Subcutaneous abdominal adipose tissue (tissue), 5 donors: ENCODE data around the gene KCNH8.
A peak's percentile ranks its signal among the peaks of the same experiment; 100 is the strongest.

Experiments used
- H3K27ac ChIP-seq: one replicate; pipeline ENCODE4 v1.7.0; 2013; ENCODE audit warnings: low read depth, mild to moderate bottlenecking, inconsistent platforms, low read length, moderate library complexity
- H3K27me3 ChIP-seq, 5 donors: one replicate each; pipeline ENCODE4 v1.7.0; 2013; ENCODE audit warnings: low read length in 5 of 5, inconsistent platforms in 1 of 5; ENCODE audit not compliant: control insufficient read depth in 5 of 5, insufficient read depth in 4 of 5
- H3K36me3 ChIP-seq, 5 donors: one replicate each; pipeline ENCODE4 v1.7.0; 2013; ENCODE audit warnings: low read length in 5 of 5; ENCODE audit not compliant: control insufficient read depth in 5 of 5, insufficient read depth in 5 of 5
- H3K4me1 ChIP-seq, 5 donors: one replicate each; pipeline ENCODE4 v1.7.0; 2013; ENCODE audit warnings: low read length in 5 of 5, mild to moderate bottlenecking in 3 of 5, moderate library complexity in 1 of 5; ENCODE audit not compliant: control insufficient read depth in 5 of 5, insufficient read depth in 5 of 5
- H3K4me3 ChIP-seq, 5 donors: one replicate each; pipeline ENCODE4 v1.7.0; 2013; ENCODE audit warnings: low read length in 5 of 5, low read depth in 1 of 5
- H3K9ac ChIP-seq, 5 donors: one replicate each; pipeline ENCODE4 v1.7.0; 2013; ENCODE audit warnings: low read length in 5 of 5, mild to moderate bottlenecking in 4 of 5, moderate library complexity in 3 of 5
- H3K9me3 ChIP-seq, 5 donors: one replicate each; pipeline ENCODE4 v1.7.0; 2013; ENCODE audit warnings: low read length in 5 of 5; ENCODE audit not compliant: control insufficient read depth in 5 of 5
- donor health status: healthy.
- donor health status: healthy.
- donor health status: healthy.
- donor health status: healthy.
- donor health status: healthy.

Gene KCNH8

DNA sequence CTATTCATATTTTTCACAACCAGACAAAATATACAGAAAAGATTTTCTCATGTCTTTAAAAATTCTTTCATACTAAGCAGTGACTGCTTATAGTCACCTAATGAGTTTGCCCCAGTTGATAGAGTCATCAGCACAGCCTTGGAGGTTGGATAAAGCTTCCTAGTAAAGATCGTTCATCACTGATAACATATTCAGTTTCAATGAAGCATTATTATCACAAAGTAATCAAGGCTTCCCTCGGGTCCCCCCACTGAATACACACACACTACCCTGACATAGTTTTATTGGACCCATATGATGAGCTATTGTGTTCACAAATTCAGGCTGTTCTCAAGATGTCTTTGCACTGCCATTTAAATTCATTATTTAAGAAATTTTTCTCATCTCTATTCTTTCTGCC is 297.8 kb downstream of the KCNH8 start:
- no peak overlapping the region for H3K9ac ChIP-seq

DNA sequence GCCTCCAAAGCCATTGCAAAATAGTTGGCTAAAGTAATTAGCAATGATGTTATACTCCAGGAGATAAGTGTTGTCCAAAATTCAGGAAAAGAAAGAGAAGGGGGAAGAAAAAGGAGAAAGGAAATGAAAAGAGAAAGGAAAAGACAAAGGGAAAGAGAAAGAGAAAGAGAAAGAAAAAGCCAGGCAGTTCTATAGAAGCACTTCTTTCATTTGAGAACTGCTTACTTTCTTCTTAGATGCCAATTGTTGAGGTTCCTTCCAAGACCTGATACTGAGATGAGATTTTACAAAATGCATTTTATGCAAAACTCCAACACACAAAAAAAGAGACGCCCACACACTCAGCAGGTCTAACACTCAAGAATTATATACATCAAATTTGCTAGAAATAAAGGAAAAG is 298.4 kb downstream of the KCNH8 start:
- no peaks in the 10 kb centered on the region for H3K27me3 ChIP-seq
- H3K9me3 ChIP-seq = no peaks in the 10 kb centered on the region
- no peak overlapping the region for H3K27ac ChIP-seq
- H3K36me3 ChIP-seq = no peaks in the 10 kb centered on the region
- no peak overlapping the region for H3K9ac ChIP-seq
- no peak overlapping the region for H3K4me3 ChIP-seq
- no peaks in the 10 kb centered on the region for H3K4me1 ChIP-seq

More for the DNA sequence above, 297.8 kb downstream of the KCNH8 start:
- Histone ChIP-seq H3K9me3 (no peaks in the 10 kb centered on the region), H3K4me1 (no peaks in the 10 kb centered on the region), H3K27ac (no peak overlapping the region), H3K4me3 (no peak overlapping the region), H3K36me3 (no peaks in the 10 kb centered on the region), H3K27me3 (no peaks in the 10 kb centered on the region)

DNA sequence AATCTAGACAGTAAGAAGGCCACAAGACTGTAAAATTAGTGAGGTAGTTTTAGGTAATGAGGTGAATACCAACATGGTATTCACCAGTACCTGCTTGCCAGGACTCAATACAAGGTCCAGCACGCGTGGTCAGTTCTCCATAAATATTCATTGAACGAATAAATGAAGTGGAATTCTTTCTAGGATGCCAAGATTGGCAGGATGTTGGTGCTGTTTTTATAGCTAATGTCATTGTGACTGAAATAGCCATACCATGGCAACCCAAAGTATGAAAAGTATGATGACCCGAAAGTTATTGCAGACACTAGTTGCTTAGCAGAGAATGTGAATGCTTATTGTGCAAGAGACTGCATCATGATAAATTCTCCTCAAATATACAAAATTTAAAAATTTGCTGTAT is 307.2 kb downstream of the KCNH8 start:
- Histone ChIP-seq H3K27me3 (no peaks in the 10 kb centered on the region), H3K36me3 (no peaks in the 10 kb centered on the region), H3K9ac (no peak overlapping the region), H3K9me3 (no peaks in the 10 kb centered on the region), H3K4me1 (peaks cover 0 to 23% (median 0%) of the 10 kb centered on the region in 5 donors), H3K4me3 (no peak overlapping the region), H3K27ac (no peak overlapping the region)

DNA sequence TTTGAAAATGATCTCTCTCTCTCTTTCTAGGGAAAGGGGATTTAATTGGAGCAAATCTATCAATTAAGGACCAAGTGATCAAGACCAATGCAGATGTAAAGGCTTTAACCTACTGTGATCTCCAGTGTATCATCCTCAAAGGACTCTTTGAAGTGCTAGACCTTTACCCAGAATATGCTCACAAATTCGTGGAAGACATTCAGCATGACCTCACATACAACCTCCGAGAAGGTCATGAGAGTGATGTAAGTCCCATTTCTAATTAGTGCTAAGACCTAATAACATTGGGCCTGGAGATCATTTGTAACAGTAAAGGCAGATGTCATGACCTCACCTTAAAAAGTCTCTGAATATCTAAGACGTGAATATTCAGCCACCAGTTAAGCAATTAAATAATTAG is 308.4 kb downstream of the KCNH8 start:
- no peaks in the 10 kb centered on the region for H3K27me3 ChIP-seq
- H3K36me3 ChIP-seq = no peaks in the 10 kb centered on the region
- H3K4me1 ChIP-seq = peaks cover 0 to 23% (median 0%) of the 10 kb centered on the region in 5 donors
- peak overlapping the region; percentile 15 for H3K27ac ChIP-seq
- H3K9me3 ChIP-seq = no peaks in the 10 kb centered on the region
- no peak overlapping the region for H3K4me3 ChIP-seq
- H3K9ac ChIP-seq = no peak overlapping the region

DNA sequence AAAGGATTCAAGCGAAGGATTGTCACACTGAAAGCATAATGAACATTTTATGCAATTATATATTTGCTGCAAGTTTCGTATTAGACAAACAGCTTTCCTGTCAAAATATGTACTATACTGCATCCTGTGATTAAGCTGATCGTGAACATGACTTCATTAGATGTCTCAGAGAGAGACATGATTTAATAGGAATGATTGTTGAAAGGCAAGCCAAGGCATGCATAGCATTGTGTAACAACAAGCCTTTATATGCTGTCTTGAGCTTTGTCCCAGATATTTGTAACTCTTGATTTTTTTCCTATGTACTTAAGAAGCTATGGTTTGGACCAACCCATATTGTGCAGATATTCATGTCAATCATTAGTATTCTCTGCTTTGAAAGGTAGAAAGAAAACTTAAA is 309.1 kb downstream of the KCNH8 start:
- H3K9me3 ChIP-seq = no peaks in the 10 kb centered on the region
- H3K27me3 ChIP-seq = no peaks in the 10 kb centered on the region
- H3K4me1 ChIP-seq = peaks cover 0 to 23% (median 0%) of the 10 kb centered on the region in 5 donors
- H3K27ac ChIP-seq = peak overlapping the region; percentile 15
- no peak overlapping the region for H3K4me3 ChIP-seq
- no peak overlapping the region for H3K9ac ChIP-seq
- H3K36me3 ChIP-seq = no peaks in the 10 kb centered on the region

DNA sequence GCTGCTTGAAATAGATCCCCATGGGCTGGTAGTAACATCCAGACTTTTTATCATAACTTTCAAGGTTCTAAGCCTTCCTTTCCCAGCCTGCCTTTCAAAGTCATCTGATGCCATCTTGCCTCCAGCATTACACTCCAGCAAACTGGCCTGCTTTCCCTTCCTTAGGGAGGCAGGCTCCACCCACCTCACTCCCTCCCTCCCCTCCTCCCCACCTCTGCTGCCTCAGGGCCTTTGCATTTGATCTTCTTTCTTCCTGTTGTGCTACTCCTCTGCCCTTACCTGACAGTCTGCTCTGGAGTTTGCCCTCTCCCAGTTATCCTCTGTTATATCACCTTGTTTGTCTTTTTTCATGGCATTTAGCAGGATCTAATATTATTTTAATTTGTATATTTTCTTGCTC is 319.5 kb downstream of the KCNH8 start:
- Histone ChIP-seq H3K27ac (no peak overlapping the region), H3K4me3 (no peak overlapping the region), H3K9ac (no peak overlapping the region), H3K9me3 (no peaks in the 10 kb centered on the region), H3K4me1 (no peaks in the 10 kb centered on the region), H3K27me3 (no peaks in the 10 kb centered on the region), H3K36me3 (no peaks in the 10 kb centered on the region)

DNA sequence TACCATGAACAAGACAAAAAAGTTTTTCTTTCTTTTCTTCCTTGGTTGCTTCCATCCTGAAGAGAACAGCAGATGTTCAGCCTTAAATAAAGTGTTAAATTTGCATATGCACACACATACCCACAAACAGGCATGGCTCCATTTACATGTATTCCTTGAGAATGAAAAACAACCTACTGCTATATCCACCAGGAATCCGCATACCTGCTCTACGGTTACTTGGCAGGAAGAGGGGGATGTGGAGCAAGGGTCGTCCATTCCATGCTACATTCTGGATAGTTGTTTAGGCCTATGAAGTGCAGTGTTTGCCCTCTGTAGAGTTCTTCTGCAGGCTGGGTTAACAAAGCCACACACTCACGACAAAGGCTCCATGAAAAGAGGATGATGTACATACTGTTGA is 322.8 kb downstream of the KCNH8 start:
- Histone ChIP-seq H3K9me3 (peaks cover 0 to 2% (median 0%) of the 10 kb centered on the region in 5 donors), H3K27ac (no peak overlapping the region), H3K4me3 (no peak overlapping the region), H3K4me1 (no peaks in the 10 kb centered on the region), H3K9ac (no peak overlapping the region), H3K36me3 (no peaks in the 10 kb centered on the region), H3K27me3 (no peaks in the 10 kb centered on the region)

GRCh38 chr3:19473971-19474580 is 325.8 kb downstream of the KCNH8 start:
- no peaks in the 10 kb centered on the region for H3K27me3 ChIP-seq
- H3K27ac ChIP-seq = no peak overlapping the region
- no peaks in the 10 kb centered on the region for H3K36me3 ChIP-seq
- H3K4me1 ChIP-seq = no peaks in the 10 kb centered on the region
- H3K4me3 ChIP-seq = no peak overlapping the region
- peaks cover 0 to 2% (median 0%) of the 10 kb centered on the region in 5 donors for H3K9me3 ChIP-seq
- no peak overlapping the region for H3K9ac ChIP-seq

GRCh38 chr3:19476281-19476680 is 328.0 kb downstream of the KCNH8 start:
- H3K4me3 ChIP-seq = no peak overlapping the region
- H3K9me3 ChIP-seq = peaks cover 0 to 2% (median 0%) of the 10 kb centered on the region in 5 donors
- H3K27me3 ChIP-seq = no peaks in the 10 kb centered on the region
- H3K27ac ChIP-seq = no peak overlapping the region
- H3K4me1 ChIP-seq = no peaks in the 10 kb centered on the region
- H3K9ac ChIP-seq = no peak overlapping the region
- H3K36me3 ChIP-seq = no peaks in the 10 kb centered on the region

GRCh38 chr3:19485267-19485666 is 337.0 kb downstream of the KCNH8 start:
- H3K36me3 ChIP-seq = no peaks in the 10 kb centered on the region
- H3K9ac ChIP-seq = no peak overlapping the region
- H3K9me3 ChIP-seq = no peaks in the 10 kb centered on the region
- H3K27ac ChIP-seq = no peak overlapping the region
- no peak overlapping the region for H3K4me3 ChIP-seq
- no peaks in the 10 kb centered on the region for H3K27me3 ChIP-seq
- H3K4me1 ChIP-seq = peaks cover 0 to 7% (median 0%) of the 10 kb centered on the region in 5 donors
